Fibroblast of the aortic adventitia (primary cell): Measurements from ENCODE around the gene KCNQ5. TPM values are rescaled to one million over a fixed set of nuclear protein-coding genes. Genes with fewer than 3 reads are reported as not detected.

Experiments used
- DNase-seq: peaks from one replicate; pipeline ENCODE4 v3.0.0-alpha.2; 2010; ENCODE audit warnings: low read depth
- H3K4me3 ChIP-seq: 2 replicates; pipeline ENCODE4 v1.5.1; 2011; ENCODE audit warnings: low read depth, mild to moderate bottlenecking, control low read depth, low read length, moderate library complexity
- CTCF ChIP-seq: IDR thresholded peaks from 2 replicates; pipeline ENCODE4 v1.5.1; 2011; ENCODE audit warnings: mild to moderate bottlenecking, low read length, control low read depth, inconsistent platforms; ENCODE audit not compliant: insufficient read depth
- total RNA-seq: library from RNA; depleted of rRNA; stranded (reverse); fragments of >200 nt; gene quantifications from 2 replicates; pipeline ENCODE4 v1.2.3, GENCODE V29; 2012; ENCODE audit warnings: low replicate concordance

KCNQ5 gene
- total RNA-seq, 1 donor: 9.4 TPM

- no peak for DNase-seq
- no peak overlapping the region for H3K4me3 ChIP-seq
- TF ChIP-seq CTCF: no peak
These were observed 215.1 kb downstream of the KCNQ5 start for GRCh38 chr6:72836971-72837370.

- no peak for DNase-seq
- no peak for TF ChIP-seq CTCF
These were observed 219.3 kb downstream of the KCNQ5 start for GRCh38 chr6:72841195-72841594.

GRCh38 chr6:72842140-72842539 lies 220.3 kb downstream of the KCNQ5 start:
- H3K4me3 ChIP-seq: no peak overlapping the region
- no peak for TF ChIP-seq CTCF
- no peak for DNase-seq

More at GRCh38 chr6:72841195-72841594, 219.3 kb downstream of the KCNQ5 start:
- H3K4me3 ChIP-seq: no peak overlapping the region

GRCh38 chr6:72844614-72845013 lies 222.8 kb downstream of the KCNQ5 start:
- TF ChIP-seq CTCF: no peak
- DNase-seq: no peak

GRCh38 chr6:72849346-72849745 lies 227.5 kb downstream of the KCNQ5 start:
- no peak for DNase-seq
- no peak overlapping the region for H3K4me3 ChIP-seq
- no peak for TF ChIP-seq CTCF

More at GRCh38 chr6:72844614-72845013, 222.8 kb downstream of the KCNQ5 start:
- no peak overlapping the region for H3K4me3 ChIP-seq

GRCh38 chr6:72850040-72850439 lies 228.2 kb downstream of the KCNQ5 start:
- no peak for TF ChIP-seq CTCF
- no peak overlapping the region for H3K4me3 ChIP-seq
- peak; percentile 37 for DNase-seq

GRCh38 chr6:72850469-72850868 lies 228.6 kb downstream of the KCNQ5 start:
- DNase-seq: no peak
- TF ChIP-seq CTCF: no peak
- H3K4me3 ChIP-seq: no peak overlapping the region
